Measurements from ENCODE around the gene UTS2R.

- TF ChIP-seq CTCF (conservative IDR thresholded peaks at IDR 0.05; ENCODE audit: low read length), result peak; percentile 92
- TF ChIP-seq EZH2phosphoT487 (IDR thresholded peaks at IDR 0.05; ENCODE audit: borderline replicate concordance), result no peak
Observed at GRCh38 chr17:82351713-82352488, 19.7 kb upstream of the UTS2R start.

Data from Loucy (cell line).